ENCODE data around the gene CACUL1. TPM values are rescaled to one million over a fixed set of nuclear protein-coding genes. Genes with fewer than 3 reads are reported as not detected.

Gene CACUL1
- total RNA-seq, 1 donor = 40.6 TPM

DNA sequence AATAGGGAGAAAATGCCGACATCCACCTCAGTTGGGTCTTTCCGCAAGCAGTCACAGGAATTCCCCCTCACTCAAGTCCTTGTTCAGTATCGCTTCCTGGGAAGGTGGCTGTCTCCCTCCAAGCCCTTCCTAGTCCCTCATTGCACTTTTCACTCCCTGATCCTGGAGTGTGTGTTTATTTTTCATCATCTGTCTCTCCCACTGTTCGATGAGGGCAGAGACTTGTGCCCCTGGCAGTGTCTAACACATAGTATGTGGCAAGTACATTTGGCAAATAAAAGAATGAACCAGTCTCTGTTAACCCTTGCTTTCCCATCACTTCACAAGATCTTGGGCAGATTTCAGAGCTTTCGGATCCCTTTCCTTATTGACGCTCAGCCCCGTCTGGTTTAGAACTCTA is 24.0 kb upstream of the CACUL1 start:
- H3K4me3 ChIP-seq (ENCODE audit: low read depth, low read length) = no peak overlapping the region
- TF ChIP-seq, protein P1, sequence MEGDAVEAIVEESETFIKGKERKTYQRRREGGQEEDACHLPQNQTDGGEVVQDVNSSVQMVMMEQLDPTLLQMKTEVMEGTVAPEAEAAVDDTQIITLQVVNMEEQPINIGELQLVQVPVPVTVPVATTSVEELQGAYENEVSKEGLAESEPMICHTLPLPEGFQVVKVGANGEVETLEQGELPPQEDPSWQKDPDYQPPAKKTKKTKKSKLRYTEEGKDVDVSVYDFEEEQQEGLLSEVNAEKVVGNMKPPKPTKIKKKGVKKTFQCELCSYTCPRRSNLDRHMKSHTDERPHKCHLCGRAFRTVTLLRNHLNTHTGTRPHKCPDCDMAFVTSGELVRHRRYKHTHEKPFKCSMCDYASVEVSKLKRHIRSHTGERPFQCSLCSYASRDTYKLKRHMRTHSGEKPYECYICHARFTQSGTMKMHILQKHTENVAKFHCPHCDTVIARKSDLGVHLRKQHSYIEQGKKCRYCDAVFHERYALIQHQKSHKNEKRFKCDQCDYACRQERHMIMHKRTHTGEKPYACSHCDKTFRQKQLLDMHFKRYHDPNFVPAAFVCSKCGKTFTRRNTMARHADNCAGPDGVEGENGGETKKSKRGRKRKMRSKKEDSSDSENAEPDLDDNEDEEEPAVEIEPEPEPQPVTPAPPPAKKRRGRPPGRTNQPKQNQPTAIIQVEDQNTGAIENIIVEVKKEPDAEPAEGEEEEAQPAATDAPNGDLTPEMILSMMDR (IDR thresholded peaks at IDR 0.05; ENCODE audit: insufficient read depth, low read depth, low read length) = no peak
- no peak for DNase-seq (ENCODE audit: low read depth)

DNA sequence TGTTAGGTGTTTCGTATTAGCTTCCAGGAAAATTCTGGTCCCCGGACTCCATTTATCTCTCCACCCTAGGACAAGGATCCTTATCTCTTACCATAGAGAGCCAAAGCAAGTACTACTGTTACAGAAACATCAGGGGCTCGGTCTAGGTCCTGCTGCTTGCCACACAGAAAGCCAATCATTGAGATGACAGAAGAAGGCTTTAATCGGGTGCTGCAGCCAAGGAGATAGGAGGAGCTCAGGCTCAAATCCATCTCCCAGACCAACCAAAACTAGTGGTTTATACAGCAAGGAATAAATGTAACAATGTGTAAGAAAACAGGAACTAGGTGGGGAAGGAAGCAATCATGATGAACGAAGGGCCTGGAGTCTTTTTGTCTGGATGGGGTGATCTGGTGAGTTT is 22.2 kb upstream of the CACUL1 start:
- no peak overlapping the region for H3K4me3 ChIP-seq (ENCODE audit: low read depth, low read length)
- TF ChIP-seq, protein P1 (IDR thresholded peaks at IDR 0.05; ENCODE audit: insufficient read depth, low read depth, low read length) = no peak
- DNase-seq (ENCODE audit: low read depth) = no peak

DNA sequence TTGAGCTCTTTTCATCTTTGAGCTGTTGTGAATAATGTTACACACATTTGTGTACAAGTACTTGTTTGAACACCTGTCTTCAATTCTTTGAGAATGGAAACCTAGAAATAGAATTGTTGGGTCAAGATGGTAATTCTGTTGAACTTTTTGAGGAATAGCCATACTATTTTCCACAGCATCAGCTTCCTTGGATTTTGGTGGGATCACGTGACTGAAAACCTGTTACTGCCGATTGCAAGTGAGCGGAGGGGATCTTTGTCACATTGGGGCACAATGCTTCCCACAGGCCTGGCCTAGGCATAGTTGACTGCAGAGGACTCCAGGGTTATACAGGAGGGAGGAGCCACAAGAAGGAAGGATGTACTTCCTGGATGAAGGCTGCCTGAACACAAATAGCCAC is 21.3 kb upstream of the CACUL1 start:
- H3K4me3 ChIP-seq (ENCODE audit: low read depth, low read length) = no peak overlapping the region
- no peak for DNase-seq (ENCODE audit: low read depth)
- TF ChIP-seq, protein P1 (IDR thresholded peaks at IDR 0.05; ENCODE audit: insufficient read depth, low read depth, low read length) = no peak

DNA sequence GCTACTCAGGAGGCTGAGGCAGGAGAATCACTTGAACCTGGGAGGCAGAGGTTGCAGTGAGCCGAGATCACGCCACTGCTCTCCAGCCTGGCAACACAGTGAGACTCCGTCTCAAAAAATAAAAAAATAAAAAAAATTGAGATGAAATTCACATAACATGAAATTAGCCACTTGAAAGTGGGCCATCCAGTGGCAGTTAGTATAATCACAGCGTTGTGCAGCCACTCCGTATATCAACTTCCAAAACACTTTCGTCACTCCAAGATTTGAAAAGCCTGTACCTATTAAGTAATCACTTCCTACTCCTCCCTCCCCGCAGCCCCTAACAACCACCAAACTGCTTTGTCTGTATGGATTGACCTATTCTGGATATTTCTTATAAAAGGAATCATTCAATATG is 20.7 kb upstream of the CACUL1 start:
- TF ChIP-seq, protein P1 (IDR thresholded peaks at IDR 0.05; ENCODE audit: insufficient read depth, low read depth, low read length) = peak; percentile 33
- peak; percentile 20 for DNase-seq (ENCODE audit: low read depth)
- no peak overlapping the region for H3K4me3 ChIP-seq (ENCODE audit: low read depth, low read length)

DNA sequence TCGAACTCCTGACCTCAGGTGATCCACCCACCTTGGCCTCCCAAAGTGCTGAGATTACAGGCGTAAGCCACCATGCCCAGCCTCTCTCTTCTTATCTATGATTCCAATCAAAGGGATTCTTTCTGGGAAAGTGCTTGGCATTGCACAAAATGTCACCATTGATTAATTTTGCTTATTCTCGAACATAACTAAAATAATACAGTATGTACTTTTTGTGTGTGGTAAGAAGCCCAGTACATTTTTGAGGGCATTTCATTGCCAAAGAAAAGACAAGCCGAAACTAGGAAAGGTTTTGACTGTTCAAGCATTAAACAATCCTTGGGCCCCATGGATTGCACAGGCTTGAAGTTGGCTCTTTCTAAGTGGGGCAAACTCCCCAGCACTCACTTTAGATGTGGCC is 18.3 kb upstream of the CACUL1 start:
- no peak for DNase-seq (ENCODE audit: low read depth)
- TF ChIP-seq, protein P1 (IDR thresholded peaks at IDR 0.05; ENCODE audit: insufficient read depth, low read depth, low read length) = no peak
- no peak overlapping the region for H3K4me3 ChIP-seq (ENCODE audit: low read depth, low read length)

DNA sequence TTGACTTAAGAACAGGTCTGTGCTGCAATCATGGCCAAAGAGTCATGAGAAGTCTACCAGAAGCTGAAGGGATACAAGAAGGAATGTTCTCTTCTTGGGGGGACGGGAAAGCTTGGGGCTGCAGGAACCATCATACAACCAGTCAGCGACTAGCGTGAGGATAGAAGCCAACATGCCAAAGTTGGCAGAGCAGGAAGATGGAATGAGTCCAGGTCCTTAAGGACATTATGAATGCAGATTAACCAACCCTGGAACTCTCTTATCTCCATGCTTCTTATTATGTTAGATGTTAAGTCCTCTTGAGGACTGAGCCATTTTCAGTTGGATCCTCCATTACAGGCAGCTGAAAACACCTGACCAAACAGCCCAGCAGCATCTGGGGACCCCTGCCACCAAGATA is 17.2 kb upstream of the CACUL1 start:
- H3K4me3 ChIP-seq (ENCODE audit: low read depth, low read length) = no peak overlapping the region
- TF ChIP-seq, protein P1 (IDR thresholded peaks at IDR 0.05; ENCODE audit: insufficient read depth, low read depth, low read length) = no peak
- no peak for DNase-seq (ENCODE audit: low read depth)

DNA sequence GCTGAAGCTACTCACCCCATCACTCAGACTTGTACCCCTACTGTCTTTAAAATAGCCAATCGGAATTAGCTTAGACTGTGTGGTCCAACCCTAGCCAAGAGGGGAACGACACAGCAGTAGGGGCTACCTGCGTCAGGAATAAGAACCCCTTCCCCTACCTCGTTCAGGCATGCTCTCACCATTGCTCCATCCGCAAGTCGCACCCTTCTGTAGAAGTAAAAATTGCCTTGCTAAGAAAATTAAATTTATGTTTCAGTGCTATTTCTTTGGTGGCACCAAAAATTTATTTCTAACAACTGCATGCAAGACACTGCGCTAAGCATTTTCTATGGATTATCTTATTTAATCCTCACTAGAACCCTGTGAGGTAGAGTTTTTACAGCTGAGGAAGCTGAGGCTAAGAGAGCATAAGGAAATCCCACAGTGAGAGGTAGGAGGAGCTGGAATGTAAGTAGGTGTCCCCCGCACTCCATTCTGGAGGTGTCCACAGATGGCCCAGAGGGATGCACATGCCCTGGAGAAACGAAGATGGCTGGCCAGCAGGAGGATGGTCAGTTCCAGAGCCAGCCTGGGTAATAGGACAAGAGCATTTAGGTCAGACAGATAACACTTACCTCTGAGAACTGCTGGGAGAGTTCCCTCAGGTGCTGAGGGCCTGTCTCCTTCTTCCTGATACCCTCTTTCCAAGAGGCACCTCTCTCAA is 15.3 kb upstream of the CACUL1 start:
- TF ChIP-seq, protein P1 (IDR thresholded peaks at IDR 0.05; ENCODE audit: insufficient read depth, low read depth, low read length) = no peak
- no peak overlapping the region for H3K4me3 ChIP-seq (ENCODE audit: low read depth, low read length)

More for the DNA sequence above, 15.3 kb upstream of the CACUL1 start:
- DNase-seq (ENCODE audit: low read depth) = no peak
